HTR-8/SVneo (cell line): ENCODE results near the gene ZNF184.

Experiments used
- DNase-seq: peaks from one replicate; pipeline ENCODE4 v3.0.0; 2011; ENCODE audit warnings: low spot score, mixed read lengths; ENCODE audit not compliant: insufficient read length
- FAIRE-seq: peaks from 2 replicates; lab custom pipeline; 2011; peaks lifted over from hg19 to GRCh38; lab: Jason Lieb, UNC

ZNF184 gene

DNA sequence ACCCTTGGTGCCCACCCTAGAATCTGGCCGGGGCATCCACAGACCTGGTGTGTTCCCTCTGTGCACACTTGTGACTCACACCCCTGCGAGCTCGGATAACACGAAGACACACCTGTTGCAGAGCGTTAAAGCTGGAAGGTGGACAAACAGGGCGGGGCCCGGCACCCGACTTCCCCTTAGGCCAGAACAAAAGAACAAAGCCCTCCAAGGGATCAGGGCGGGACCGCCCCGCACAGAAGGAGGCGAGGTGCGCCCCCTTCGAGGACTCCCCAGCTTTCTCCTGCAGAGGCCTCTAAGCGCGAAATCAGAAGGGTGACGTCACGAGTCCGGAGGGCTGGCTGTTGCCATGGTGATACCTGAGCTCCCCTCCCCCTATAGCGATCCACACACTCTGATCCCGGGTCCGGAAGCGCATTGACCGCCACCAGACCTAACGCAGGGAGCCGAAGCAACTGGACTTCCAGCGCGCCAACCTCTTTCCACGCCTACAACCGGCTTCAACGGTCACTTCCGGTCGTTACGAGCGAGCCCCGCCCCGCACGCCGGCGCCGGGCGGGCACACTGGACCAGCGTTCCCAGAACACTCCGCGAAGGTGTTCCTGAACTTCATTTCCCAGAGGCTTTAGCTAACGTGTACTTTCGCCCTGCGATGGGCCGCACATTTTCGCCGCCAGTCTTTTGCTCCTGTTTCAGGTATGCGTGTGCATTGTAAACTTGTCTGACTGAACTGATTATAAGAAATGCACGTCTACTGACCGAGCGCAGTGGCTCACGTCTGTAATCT, at the start of gene ZNF184:
ZNF184 (minus strand) TSS at position 489 of the 784 bp plus-strand sequence. CDS start 811 bp downstream, outside the sequence.
- FAIRE-seq (peak; percentile 95), DNase-seq (peak; percentile 91)

DNA sequence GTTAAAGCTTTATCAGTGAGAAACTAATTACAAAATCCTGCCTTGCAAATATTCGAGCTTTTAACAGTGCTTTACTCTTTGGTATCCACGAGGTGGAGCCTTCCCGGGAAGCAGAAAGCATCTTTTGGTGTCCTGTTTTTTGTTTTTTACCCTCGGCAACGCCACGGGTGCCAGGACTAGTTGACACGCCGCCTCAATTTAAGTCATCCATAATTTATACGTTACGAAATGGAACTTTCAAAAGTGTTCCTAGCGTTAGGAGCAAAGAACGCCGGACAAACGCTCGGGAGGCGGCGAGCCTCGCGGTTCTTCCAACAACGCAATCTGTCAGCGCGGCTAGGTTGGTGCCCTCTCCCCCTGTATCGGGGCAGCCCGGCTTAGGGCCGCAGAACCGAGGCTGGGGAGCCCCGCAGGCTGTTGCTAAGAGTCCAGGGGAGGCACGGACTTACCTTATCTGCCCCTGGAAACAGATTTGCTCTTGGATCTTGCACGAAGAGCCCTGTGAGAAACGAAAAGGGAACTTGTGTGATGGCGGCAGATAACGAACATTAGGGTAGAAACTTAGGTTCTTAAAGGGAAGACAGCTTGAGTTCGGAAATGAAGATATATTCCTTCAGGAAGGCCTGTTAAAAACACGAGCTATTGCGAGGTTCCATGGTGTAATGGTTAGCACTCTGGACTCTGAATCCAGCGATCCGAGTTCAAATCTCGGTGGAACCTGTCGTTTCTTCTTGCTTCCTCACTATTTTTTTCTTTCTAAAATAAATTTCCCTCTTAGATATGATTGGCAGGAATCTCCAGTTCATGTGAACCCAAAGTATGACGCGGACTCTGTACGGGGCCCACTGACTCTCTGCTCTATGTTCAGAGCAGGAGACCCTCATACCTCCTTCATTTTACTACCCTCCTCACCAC, 46.2 kb upstream of the ZNF184 start:
- DNase-seq (peak; percentile 65), FAIRE-seq (no peak)

DNA sequence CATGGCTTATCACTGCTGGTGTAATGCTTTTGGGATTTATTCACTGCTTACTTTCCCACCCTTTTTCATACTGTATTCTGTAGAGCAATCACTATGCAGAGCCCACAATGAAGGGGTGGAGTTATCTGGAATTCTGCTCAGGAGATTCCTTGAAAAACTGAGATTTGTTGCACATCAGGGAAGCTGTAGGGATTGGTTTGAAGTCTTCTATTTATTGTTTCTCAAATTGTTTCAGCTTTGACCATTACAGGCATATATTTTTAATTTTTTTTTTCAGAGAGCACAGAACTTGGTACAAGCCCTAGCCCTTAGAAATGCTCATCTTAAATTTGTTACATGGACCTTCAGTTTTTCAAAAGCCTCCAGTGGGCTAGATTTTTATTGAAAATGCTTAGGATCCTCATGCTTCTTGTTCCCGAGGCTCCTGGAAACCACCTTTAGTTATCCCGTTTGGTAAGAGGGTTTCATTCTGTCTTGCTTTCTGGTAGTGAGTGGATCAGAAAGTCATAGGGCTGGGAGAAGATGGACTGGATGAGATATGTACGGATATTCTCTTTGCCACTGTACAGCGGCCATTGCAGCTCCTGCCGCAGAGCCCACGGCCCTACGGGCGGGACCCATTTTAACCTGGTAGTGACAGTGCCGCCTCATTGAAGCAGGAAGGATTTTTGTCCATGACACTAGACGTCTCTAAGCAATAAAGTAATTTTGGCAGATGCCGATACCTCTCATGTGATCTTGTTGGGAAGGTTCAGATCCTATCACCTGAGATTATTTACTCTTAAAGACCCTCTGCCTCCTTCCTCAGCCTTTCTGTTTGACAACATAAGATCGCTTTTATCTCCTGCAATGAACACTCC, 45.3 kb upstream of the ZNF184 start:
- FAIRE-seq (peak; percentile 16), DNase-seq (peak; percentile 40)

DNA sequence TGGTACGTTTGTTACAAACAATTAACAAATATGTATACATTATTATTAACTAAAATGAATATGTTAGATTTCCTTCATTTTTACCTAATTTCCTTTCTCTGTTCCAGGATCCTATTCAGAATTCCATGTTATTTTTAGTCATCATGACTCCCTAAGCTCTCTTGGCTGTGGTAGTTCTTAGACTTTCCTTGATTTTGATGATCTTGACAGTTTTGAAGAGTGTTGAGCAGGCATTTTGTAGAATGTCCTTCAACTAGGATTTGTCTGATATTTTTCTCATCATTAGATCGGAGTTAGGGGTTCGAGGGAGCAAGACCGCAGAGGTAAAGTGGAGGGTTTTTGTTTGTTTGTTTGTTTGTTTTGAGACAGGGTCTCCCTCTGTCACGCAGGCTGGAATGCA, 44.3 kb upstream of the ZNF184 start:
- FAIRE-seq: no peak
- DNase-seq: no peak

DNA sequence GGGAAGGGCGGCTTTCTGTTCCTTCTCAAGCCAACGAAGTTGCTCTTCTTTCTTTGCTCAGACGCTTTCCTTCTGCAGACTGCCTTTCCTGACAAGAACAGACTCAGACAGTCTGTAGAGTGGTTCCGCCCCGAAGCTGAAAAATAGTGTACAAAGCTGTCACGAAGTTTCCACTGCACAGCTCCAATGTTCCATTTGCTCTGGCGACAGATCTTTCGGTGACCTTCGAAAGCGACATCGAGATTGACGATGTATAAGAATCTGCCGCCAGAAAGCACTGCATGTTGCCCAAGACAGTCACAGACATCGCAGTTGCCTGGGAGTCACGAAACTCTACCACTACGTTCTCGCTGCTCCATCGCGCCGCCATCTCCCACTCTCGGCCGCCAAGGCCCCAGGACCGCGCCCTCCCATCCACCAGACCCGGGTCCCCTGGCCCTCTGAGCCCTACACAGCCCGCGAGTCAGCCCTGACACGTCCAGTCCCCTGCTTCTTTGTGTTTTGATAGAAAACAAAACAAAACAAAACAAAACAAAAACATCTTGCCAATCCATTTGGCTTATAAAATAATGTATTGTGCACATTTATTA, 42.1 kb upstream of the ZNF184 start:
- FAIRE-seq: no peak
- DNase-seq: no peak

DNA sequence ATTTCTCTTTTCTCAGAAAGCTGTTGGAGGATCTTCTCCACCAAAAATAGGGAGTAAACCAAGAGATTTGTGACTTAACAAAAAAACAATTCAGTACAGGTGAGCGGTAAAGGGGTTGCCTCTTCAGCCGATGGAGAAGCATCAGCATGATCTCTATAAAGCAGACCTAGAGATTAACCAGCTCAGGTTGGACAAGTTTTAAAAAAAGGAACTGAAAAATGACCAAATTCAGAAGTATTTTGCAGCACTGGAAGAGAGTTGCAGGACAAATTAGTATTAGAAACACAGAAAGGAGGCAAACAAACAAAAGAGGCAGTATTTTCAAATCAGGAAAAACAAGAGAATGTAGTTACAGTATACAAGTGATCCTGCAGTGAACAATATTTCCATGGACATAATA, 39.6 kb upstream of the ZNF184 start:
- DNase-seq: no peak
- no peak for FAIRE-seq

DNA sequence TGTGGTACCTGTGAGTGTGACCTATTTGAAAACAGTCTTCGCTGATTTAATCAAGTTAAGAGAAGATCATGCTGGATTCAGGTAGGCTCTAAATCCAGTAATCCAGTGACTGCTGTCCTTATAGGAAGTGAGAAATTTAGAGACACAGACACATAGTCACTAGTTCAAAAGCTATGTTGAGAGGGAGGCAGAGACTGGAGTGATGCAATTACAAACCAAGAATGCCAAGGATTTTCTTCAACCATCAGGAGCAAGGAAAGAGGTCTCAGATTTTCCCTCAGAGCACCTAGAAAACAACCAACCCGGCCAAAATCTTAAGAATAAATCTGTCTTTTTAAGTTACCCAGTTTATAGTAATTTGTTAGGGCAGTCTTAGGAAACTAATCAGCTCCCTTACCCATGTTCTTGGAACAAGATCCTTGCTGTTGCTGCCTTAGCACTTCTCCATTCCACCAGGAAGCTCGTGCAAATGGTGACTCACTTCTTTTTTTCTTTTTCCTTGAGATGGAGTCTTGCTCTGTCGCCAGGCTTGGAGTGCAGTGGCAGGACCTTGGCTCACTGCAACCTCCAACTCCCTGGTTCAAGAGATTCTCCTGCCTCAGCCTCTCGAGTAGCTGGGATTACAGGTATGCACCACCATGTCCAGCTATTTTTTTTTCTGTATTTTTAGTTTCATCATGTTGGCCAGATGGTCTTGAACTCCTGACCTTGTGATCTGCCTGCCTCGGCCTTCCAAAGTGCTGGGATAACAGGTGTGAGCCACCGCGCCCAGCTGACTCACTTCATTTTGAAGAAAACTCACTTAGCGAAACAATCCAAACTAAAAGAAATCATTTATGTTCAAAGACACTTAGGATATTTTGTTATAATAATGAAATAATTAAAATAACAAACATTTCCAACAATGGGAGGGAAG, 34.4 kb upstream of the ZNF184 start:
- FAIRE-seq (no peak), DNase-seq (no peak)

DNA sequence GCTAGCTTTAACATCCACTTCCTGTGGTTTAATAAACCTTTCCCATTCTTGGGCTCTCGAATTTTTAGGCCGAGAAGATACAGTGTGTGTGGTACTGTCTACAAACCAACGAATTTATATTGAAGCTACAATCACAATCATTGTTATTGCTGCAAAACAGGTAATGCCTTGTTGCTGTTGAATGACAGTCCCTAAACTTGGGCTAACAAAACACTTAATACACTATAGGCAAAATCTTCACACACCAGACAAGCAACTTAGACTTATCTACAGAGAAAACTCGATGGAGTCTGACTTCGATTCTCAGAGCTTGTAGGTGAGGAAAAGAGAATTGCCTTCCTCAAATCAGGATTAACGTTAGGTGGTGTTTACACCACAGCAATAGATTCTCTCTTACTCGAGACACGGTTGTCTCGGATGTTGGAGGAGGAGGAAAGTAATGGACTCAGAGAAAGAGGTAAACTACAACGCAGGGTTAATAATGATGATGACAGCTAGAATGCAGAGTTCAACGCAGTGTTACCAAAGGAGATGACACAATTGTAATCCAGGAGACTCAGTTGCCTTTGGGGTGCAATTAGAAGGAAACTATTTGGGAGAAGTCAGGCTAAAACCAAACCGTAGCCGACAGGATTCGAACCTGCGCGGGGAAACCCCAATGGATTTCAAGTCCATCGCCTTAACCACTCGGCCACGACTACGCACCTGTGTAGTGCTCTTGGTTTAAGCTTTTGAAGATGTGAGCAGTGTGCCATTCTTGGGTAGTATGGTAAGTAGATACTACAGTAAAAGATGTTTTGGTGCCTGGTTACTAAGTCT, 32.5 kb upstream of the ZNF184 start:
- FAIRE-seq (no peak), DNase-seq (no peak)

DNA sequence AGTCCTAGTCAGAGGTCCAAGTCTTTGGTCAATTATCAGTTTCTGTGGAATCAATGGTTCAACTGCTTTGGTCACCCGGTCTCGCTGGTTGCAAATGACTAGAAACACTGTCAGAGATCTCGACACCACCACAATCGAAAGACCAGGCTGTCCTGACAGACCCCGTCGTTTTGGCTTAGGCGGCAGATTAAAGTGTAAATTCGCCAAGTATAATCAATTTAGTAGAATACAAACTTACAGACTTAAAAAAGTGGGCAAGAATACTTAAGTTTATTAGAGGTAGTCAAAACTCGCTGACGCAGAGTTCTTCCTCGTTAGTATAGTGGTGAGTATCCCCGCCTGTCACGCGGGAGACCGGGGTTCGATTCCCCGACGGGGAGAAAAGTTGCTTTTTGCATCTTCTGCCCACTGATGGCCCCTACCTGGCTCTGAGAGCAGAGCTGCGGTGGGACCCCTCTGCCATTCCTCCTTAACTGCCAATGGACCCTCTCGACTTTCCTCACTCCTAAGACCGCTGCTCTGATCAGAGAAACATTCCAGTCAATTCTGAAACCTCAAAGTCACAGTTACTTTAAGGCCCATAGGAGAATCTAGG, 30.6 kb upstream of the ZNF184 start:
- FAIRE-seq (no peak), DNase-seq (no peak)

DNA sequence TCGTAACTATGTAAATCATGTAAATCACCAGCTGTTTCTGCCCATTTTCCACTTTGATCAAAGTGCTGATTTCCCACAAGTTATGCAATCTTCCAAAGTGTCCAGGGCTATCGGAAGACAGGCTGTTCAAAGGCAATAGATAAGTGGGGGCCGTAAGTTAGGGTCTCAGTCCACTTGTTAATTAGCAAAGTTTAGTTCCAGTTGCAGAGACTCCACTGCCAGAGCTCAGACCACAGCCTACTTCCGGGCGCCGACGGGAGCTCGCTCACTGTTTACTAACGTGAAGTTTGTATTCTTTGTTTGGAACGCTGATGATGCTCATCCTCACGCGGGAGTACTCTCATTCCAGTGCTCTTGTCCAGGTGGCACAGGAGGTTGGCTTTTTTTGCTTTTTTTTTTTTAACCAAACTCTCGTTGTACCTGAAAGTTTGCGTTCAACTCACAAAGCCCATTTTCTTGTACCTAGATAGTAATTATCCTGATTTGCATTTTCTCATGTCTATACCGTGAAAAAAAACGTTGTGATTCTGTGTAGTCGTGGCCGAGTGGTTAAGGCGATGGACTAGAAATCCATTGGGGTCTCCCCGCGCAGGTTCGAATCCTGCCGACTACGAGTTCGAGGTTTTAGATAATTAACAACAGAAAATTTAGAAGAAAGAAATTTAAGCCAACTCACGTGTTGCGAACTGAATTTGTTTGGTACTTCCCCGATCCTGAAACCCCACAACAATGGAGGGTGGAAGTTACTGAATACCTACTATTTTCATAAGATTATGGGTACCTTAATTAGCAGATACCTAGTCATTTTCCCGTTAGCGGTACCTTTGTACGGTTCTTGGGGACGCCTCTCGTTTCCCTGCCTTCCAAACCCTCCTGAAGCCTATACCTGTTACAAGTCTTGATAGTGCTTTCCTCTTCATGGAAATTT, 29.9 kb upstream of the ZNF184 start:
- FAIRE-seq: peak; percentile 16
- no peak for DNase-seq

DNA sequence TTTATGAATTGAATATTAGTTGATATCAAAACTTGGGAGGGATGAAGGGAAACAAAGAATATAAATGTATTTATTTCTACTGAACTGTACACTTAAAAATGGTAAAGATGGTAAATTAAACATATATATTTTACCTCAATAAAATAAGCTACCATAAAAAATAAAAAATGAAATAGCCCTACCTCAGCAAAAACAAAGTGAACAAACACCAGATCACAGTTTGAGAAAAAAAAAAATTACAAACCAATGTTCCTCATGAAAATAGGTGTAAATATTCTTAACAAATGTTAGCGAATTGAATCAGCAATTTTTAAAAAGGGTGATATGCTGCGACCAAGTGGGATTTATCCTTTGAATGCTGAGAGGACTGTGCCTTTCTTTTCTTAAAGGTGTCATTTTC, 28.3 kb upstream of the ZNF184 start:
- DNase-seq: no peak
- no peak for FAIRE-seq

DNA sequence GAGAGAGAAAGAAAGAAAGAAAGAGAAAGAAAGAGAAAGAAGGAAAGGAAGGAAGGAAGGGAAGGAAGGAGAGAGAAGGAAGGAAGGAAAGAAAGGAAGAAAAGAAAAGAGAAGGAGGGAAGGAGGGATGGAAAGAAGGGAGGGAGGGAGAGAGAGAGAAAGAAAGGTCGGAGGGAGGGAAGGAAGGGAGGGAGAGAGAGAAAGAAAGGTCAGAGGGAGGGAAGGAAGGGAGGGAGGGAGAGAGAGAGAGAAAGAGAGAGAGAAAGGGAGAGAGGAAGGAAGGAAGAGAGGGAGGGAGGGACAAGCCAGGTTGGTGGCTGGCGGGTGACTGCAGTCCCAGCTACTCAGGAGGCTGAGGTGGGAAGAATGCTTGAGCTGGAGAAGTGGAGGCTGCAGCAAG, 27.3 kb upstream of the ZNF184 start:
- no peak for FAIRE-seq
- no peak for DNase-seq

DNA sequence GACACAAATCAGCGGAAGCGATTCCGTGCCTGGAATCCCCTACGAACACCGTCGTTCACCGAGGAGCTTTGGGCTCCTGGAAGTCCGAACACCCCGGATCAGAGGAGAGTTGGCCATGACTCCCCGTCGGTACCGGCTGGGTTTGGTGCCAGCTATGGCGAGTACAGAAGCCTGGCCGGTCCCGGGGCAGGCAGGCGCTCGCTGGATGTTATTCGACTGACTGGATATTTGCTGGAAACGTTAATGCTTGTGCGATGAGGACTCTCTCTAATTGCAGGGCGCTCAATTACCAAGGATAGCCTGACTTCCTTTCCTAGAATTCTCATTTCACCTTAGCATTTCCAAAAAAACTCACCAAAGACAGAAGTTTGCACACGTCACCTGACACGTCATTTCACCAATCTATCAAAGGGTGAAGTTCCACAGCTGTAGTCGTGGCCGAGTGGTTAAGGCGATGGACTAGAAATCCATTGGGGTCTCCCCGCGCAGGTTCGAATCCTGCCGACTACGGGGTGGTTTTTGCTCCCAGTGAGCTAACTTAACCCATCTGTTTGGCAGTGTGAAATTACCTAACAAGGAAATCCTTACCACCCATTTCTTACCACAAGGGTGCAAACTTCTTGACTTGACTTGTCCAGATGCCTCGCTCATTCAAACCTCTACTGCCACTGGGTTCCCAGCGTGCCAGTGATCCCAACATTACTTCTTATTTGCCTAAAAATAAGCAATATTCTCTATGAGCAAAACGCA, 22.7 kb upstream of the ZNF184 start:
- FAIRE-seq: peak; percentile 66
- peak; percentile 50 for DNase-seq

DNA sequence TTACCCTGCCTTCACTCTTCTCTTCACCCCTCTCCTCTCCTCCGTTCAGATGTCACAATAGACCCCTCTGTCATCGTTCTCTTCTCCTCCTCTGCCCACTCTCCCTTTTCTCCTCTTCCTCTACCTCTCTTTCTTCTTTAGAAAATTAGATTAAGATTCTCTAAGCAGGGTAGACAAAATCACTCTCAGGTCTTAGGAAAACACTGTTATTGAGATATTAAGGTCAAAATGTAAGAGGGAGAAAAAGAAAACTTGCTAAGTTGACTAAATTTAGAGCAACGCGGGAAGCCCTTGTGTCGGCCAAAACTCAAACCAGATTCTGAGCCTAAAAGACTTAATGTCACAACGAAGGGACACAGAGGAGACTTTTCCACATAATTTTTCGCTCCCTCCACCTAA, 22.1 kb upstream of the ZNF184 start:
- FAIRE-seq (no peak), DNase-seq (no peak)

DNA sequence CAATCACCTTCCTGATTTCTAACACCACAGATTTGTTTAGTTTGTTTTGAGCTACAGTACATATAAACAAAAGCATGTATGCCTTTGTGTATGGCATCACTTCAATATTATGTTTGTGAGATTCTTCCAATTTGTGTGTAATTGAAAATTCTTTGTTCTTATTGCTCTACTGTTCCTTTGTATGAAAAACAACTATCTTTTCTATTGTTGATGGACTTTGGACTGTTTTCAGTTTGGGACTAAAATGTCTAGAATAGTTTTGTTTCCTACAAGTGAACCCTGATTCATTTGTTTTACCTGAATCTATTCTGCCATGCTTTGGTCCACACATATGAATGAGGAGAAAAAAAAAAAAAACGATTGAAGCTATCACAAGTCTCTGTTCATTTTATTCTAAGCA, 21.2 kb upstream of the ZNF184 start:
- no peak for FAIRE-seq
- no peak for DNase-seq

DNA sequence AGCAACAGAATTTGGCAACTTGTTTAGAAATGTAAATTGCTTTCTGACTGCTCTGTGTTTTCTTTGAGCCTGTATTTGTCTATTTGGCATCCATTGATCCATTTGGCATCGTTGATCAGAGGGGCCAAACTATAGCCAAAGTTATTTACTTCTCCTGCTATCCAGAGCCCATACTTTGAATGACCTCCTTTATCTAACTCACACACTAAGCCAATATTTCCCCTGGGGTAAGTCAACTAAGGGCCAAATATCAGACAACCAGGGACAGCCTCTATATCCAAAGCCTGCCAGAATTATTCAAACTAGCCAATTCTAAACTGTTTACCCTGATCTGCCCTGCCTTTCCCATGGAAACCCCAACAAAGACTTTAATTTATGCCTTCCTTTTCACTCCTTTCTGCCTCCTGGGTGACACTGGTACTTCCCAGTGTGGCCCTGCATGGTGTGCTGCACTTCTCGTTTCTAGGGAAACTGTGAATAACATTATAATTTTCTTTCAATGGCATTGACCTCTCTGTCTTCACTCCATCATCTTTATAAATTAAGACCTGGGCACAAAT, 19.8 kb upstream of the ZNF184 start:
- DNase-seq (no peak), FAIRE-seq (no peak)
